NCI-H1092 treated with DMSO at 0.1 percent for 48 hours (cell line): ENCODE measurements around the gene SLC30A7.
"Not testable (repeated sequence)": the region's sequence is repeated elsewhere in the genome, so short reads cannot be mapped to it uniquely, and the experiment has no call there.

ENCODE experiments used
- DNase-seq: peaks from one replicate; lab custom pipeline; 2025; lab: John Stamatoyannopoulos, UW

Gene SLC30A7

GRCh38 chr1:100941580-100942216 lies 45.8 kb downstream of the SLC30A7 start:
- DNase-seq: no peak

GRCh38 chr1:100942304-100943046 lies 46.6 kb downstream of the SLC30A7 start:
- no peak for DNase-seq

- DNase-seq: no peak
Measured at GRCh38 chr1:100943533-100943932, 47.6 kb downstream of the SLC30A7 start.

- not testable (repeated sequence) for DNase-seq
Measured at GRCh38 chr1:100946064-100946463, 50.2 kb downstream of the SLC30A7 start.

- not testable (repeated sequence) for DNase-seq
Measured at GRCh38 chr1:100947816-100948215, 51.9 kb downstream of the SLC30A7 start.

GRCh38 chr1:100948721-100949405 lies 53.0 kb downstream of the SLC30A7 start:
- DNase-seq: not testable (repeated sequence)

GRCh38 chr1:100949515-100950158 lies 53.7 kb downstream of the SLC30A7 start:
- not testable (repeated sequence) for DNase-seq

- DNase-seq: no peak
Measured at GRCh38 chr1:100950337-100950736, 54.4 kb downstream of the SLC30A7 start.

- no peak for DNase-seq
Measured at GRCh38 chr1:100950781-100951180, 54.9 kb downstream of the SLC30A7 start.

GRCh38 chr1:100952104-100952745 lies 56.3 kb downstream of the SLC30A7 start:
- no peak for DNase-seq

- DNase-seq: not testable (repeated sequence)
Measured at GRCh38 chr1:100952970-100953369, 57.1 kb downstream of the SLC30A7 start.

GRCh38 chr1:100953960-100954730 lies 58.3 kb downstream of the SLC30A7 start:
- no peak for DNase-seq

GRCh38 chr1:100955322-100955721 lies 59.4 kb downstream of the SLC30A7 start:
- no peak for DNase-seq

- DNase-seq: no peak
Measured at GRCh38 chr1:100959502-100960060, 63.7 kb downstream of the SLC30A7 start.

- no peak for DNase-seq
Measured at GRCh38 chr1:100960098-100960497, 64.2 kb downstream of the SLC30A7 start.

- no peak for DNase-seq
Measured at GRCh38 chr1:100968621-100969020, 72.7 kb downstream of the SLC30A7 start.

- DNase-seq: no peak
Measured at GRCh38 chr1:100969327-100969726, 73.4 kb downstream of the SLC30A7 start.

- DNase-seq: no peak
Measured at GRCh38 chr1:100971021-100971420, 75.1 kb downstream of the SLC30A7 start.

- DNase-seq: no peak
Measured at GRCh38 chr1:100972185-100972584, 76.3 kb downstream of the SLC30A7 start.

GRCh38 chr1:100976936-100977335 lies 81.0 kb downstream of the SLC30A7 start:
- no peak for DNase-seq

- DNase-seq: no peak
Measured at GRCh38 chr1:100979631-100980030, 83.7 kb downstream of the SLC30A7 start.
